ENCODE results near the gene NYAP1.
"Not testable (repeated sequence)": the region's sequence is repeated elsewhere in the genome, so short reads cannot be mapped to it uniquely, and the experiment has no call there.

DNA sequence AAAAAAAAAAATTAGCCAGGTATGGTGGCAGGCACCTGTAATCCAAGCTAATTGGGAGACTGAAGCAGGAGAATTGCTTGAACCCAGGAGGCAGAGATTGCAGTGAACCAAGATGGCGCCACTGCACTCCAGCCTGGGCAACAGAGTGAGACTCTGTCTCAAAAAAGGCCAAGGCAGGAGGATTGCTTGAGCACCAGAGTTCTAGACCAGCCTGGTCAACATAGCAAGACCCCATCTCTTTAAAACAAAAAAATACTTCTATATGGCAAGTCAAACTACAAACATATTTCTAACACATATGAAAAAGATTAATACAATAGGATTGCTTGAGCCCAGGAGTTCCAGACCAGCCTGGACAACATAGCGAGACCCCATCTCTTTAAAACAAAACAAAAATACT, 17.0 kb downstream of the NYAP1 start:
- not testable (repeated sequence) for TF ChIP-seq POLR2A, CTCF (IDR thresholded peaks at IDR 0.05)
